ENCODE data around the gene CD1D. TPM values are rescaled to one million over a fixed set of nuclear protein-coding genes. Genes with fewer than 3 reads are reported as not detected.
"Not testable (repeated sequence)": the region's sequence is repeated elsewhere in the genome, so short reads cannot be mapped to it uniquely, and the experiment has no call there.

Gene CD1D
- total RNA-seq, 2 donors from 2014 or later = 4.6 to 7.9 TPM

DNA sequence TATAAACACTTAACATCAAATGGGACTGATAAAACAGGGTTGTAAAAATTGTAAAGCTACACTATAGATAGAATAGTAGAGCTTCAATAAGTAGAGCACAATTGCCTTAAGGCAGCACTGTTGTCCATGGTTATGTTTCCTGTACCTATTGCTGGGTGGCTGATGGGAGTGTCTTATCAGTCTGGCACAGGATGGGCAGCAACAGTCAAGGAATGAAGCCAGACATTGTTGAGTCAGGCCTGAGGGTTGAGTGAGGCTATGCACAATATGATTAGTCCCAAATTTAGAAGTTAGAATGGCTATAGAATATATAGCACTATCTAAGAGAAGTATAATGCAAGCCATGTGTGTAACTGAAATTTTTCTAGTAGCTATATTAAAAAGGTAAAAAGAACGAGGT is 25.0 kb upstream of the CD1D start:
- Histone ChIP-seq H3K36me3 (no peaks in the 10 kb centered on the region), H3K27ac (no peak overlapping the region), H3K9ac (ENCODE audit: low read depth in 2 of 2, low read length in 2 of 2) (no peak overlapping the region), H3K27me3 (no peaks in the 10 kb centered on the region), H3K4me1 (no peaks in the 10 kb centered on the region), H3K9me3 (no peaks in the 10 kb centered on the region), H3K4me3 (no peak overlapping the region)
- intact Hi-C loops (cut with DNase I) = no loop called here
- DNase-seq = no peak
- TF ChIP-seq, protein P1, sequence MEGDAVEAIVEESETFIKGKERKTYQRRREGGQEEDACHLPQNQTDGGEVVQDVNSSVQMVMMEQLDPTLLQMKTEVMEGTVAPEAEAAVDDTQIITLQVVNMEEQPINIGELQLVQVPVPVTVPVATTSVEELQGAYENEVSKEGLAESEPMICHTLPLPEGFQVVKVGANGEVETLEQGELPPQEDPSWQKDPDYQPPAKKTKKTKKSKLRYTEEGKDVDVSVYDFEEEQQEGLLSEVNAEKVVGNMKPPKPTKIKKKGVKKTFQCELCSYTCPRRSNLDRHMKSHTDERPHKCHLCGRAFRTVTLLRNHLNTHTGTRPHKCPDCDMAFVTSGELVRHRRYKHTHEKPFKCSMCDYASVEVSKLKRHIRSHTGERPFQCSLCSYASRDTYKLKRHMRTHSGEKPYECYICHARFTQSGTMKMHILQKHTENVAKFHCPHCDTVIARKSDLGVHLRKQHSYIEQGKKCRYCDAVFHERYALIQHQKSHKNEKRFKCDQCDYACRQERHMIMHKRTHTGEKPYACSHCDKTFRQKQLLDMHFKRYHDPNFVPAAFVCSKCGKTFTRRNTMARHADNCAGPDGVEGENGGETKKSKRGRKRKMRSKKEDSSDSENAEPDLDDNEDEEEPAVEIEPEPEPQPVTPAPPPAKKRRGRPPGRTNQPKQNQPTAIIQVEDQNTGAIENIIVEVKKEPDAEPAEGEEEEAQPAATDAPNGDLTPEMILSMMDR (IDR thresholded peaks at IDR 0.05) = no peak

DNA sequence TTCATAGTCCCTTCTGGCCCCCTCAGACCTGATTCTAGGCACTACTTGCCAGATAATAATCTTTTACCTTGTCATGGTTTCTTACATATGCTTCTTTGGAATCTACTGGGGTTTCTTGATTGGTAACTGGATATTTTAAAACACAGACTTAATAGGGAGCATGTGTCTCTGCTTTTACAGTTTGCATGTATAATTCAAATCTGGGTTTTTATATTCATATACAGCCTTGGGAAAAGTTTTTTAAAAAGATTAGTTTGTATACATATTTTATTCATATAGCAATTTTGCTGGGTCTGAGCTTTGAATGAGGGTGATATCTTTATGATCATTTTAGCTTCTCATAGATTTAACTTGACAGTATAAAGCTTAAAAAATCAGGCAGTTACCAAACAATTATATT is 21.1 kb upstream of the CD1D start:
- TF ChIP-seq, protein P1 (IDR thresholded peaks at IDR 0.05) = no peak
- Histone ChIP-seq H3K36me3 (no peaks in the 10 kb centered on the region), H3K4me3 (no peak overlapping the region), H3K4me1 (no peaks in the 10 kb centered on the region), H3K9me3 (no peaks in the 10 kb centered on the region), H3K9ac (ENCODE audit: low read depth in 2 of 2, low read length in 2 of 2) (no peak overlapping the region), H3K27me3 (no peaks in the 10 kb centered on the region), H3K27ac (no peak overlapping the region)
- intact Hi-C loops (cut with DNase I) = no loop called here
- DNase-seq = no peak

DNA sequence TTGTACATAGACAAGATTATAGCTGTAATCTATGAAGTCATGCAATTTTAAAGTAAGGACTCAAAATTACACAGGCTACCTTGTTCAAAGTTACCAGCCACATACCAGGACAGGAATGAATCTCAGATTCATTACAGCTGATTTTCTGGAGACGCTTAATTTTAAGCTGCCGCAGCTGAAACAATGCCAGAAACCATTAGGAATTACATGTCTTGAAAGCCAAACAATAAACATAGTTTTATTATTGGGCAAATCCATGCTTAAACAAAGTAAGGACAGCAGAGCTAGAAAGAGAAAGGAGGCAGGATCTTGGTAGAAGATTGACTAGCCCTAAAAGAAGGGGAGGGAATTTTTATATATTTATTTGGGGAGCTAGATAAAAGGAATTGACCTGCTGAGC is 19.2 kb upstream of the CD1D start:
- H3K4me1 ChIP-seq = no peaks in the 10 kb centered on the region
- no peaks in the 10 kb centered on the region for H3K36me3 ChIP-seq
- TF ChIP-seq, protein P1 (IDR thresholded peaks at IDR 0.05) = no peak
- no peak overlapping the region for H3K9ac ChIP-seq (ENCODE audit: low read depth in 2 of 2, low read length in 2 of 2)
- H3K9me3 ChIP-seq = no peaks in the 10 kb centered on the region
- H3K4me3 ChIP-seq = no peak overlapping the region
- no peak overlapping the region for H3K27ac ChIP-seq
- DNase-seq = no peak
- no peaks in the 10 kb centered on the region for H3K27me3 ChIP-seq
- intact Hi-C loops (cut with DNase I) = no loop called here

DNA sequence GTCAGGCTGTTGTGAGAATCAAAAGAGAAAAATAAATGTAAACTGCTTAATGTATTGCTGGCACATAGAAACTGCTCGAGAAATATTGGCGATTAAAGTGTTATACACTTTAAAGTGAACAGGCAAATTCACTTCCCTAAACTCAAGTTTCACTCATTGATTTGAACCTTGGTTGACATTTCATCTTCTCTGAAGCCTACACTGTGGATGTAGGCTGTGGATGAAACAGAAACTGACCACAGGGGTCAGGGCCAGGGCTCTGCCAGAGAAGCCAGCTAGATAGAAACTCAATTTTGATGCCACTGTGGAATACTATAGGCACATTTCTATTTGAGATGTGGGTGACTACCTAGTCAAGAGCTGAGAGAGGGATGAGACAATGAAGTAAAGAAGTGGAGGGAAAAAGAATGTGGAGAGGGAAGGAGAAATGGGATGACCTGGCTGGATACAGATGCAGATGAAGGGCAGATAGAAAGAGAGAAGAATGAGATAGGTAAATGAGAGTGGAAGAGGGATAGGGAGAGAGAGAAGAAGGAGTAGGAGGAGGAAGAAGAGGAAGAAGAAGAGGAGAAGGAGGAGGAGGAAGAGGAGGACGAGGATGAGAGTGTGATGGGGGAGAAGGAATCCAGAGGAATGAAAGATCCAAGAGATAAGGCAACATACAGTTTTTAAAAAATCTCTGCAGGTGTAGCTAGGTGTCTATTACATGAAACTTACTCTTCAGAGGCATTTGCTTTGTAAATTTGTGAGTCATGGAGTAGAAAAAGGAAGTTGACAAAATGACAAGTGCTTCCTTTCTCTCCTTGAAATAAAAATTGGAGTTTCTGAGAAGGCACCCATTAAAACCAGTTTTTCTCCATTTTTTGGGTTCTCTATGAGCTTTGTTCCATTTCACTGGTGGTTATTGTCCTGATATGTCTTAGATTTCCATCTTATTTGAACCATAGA is 17.4 kb upstream of the CD1D start:
- H3K4me3 ChIP-seq = no peak overlapping the region
- H3K27ac ChIP-seq = no peak overlapping the region
- no peaks in the 10 kb centered on the region for H3K4me1 ChIP-seq
- TF ChIP-seq, protein P1 (IDR thresholded peaks at IDR 0.05) = no peak
- no peaks in the 10 kb centered on the region for H3K27me3 ChIP-seq
- no peak for DNase-seq
- no peaks in the 10 kb centered on the region for H3K9me3 ChIP-seq
- no peaks in the 10 kb centered on the region for H3K36me3 ChIP-seq
- no peak overlapping the region for H3K9ac ChIP-seq (ENCODE audit: low read depth in 2 of 2, low read length in 2 of 2)
- intact Hi-C loops (cut with DNase I) = no loop called here

DNA sequence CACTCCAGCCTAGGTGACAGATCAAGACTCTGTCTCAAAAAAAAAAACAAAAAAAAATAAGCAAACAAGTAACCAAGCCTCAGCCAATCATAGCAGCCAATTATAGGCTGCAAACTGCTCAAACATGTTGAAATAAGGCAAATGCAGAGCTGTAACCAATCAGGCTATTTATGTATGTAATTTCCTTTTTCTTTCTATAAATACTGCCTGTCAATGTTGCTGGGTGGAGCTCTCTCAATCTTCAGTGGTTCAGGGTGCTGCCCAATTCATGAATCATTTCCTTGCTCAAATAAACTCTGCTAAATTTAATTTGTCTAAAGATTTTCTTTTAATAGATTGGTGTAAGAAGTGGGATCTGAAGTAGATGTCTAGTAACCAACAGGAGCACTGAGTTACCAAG is 11.6 kb upstream of the CD1D start:
- no peak overlapping the region for H3K4me3 ChIP-seq
- H3K9ac ChIP-seq (ENCODE audit: low read depth in 2 of 2, low read length in 2 of 2) = no peak overlapping the region
- TF ChIP-seq, protein P1 (IDR thresholded peaks at IDR 0.05) = no peak
- H3K9me3 ChIP-seq = no peaks in the 10 kb centered on the region
- no peaks in the 10 kb centered on the region for H3K36me3 ChIP-seq
- DNase-seq = no peak
- no peaks in the 10 kb centered on the region for H3K4me1 ChIP-seq
- intact Hi-C loops (cut with DNase I) = no loop called here
- no peaks in the 10 kb centered on the region for H3K27me3 ChIP-seq
- no peak overlapping the region for H3K27ac ChIP-seq

DNA sequence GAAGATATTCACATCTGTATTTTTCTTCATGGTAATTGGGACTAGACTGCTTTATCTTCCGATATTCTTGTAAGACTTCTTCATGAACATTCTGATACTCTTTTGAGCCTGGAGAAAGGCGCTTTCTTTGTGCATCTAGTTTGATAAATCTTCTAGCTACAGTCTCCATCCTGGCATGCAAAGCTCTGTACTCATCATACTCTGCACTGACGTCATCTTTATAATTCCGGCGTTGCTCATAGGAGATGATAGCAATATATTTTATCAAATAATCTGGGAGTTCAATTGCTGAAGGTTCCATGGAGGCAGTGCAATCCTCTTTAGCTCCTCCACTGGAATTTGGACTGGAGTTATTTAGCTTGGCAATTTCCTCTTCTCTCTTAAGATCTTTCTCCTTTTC is 4.8 kb upstream of the CD1D start:
- H3K9ac ChIP-seq (ENCODE audit: low read depth in 2 of 2, low read length in 2 of 2); H3K27ac ChIP-seq; H3K36me3 ChIP-seq; H3K27me3 ChIP-seq; DNase-seq; H3K9me3 ChIP-seq; H3K4me1 ChIP-seq; intact Hi-C loops (cut with DNase I); H3K4me3 ChIP-seq: not testable (repeated sequence)

Measured in colonic mucosa (tissue), 4 donors.